Ovary (tissue), 9 donors: ENCODE data around the gene PDXP. TPM values are rescaled to one million over a fixed set of nuclear protein-coding genes. Genes with fewer than 3 reads are reported as not detected.

Source experiments
- DNase-seq, 5 donors: peaks; one replicate each; pipeline ENCODE4 v3.0.0-alpha.2; 2019 to 2020
- H3K27ac ChIP-seq, 2 donors: fragments of 200-600 bp; one replicate each; pipeline versions ENCODE4 v1.5.1 to v1.8.0; 2019 to 2022
- H3K27me3 ChIP-seq: fragments of 200-600 bp; one replicate; pipeline ENCODE4 v1.8.0; 2022
- H3K36me3 ChIP-seq: fragments of 200-600 bp; sonication (generic); one replicate; pipeline ENCODE4 v1.5.1; 2019
- H3K4me1 ChIP-seq: one replicate; pipeline ENCODE4 v1.8.1; 2013; ENCODE audit warnings: mild to moderate bottlenecking, moderate library complexity; ENCODE audit not compliant: insufficient read depth
- H3K4me3 ChIP-seq: fragments of 200-600 bp; sonication (generic); one replicate; pipeline ENCODE4 v1.5.1; 2017
- H3K9me3 ChIP-seq, 2 donors: fragments of 200-600 bp in 1 of 2; sonication (generic) in 1 of 2; one replicate each; pipeline versions ENCODE4 v1.5.1 to v1.8.1; 2013 to 2019; ENCODE audit warnings: mild to moderate bottlenecking in 1 of 2, moderate library complexity in 1 of 2
- EP300 ChIP-seq: sonication (generic); formaldehyde crosslinking; IDR thresholded peaks from one replicate; pipeline ENCODE4 v1.6.1; 2017; ENCODE audit warnings: antibody characterized with exemption
- POLR2A ChIP-seq: fragments of 450-650 bp; IDR thresholded peaks from one replicate; pipeline ENCODE4 v1.6.1; 2017; ENCODE audit warnings: antibody characterized with exemption, mild to moderate bottlenecking, moderate library complexity
- WGBS, 3 donors: extraction: QIAGEN DNeasy Blood & Tissue Kit in 1 of 3; methylation state at CpG; one replicate each; pipeline versions ENCODE4 v1.1.5 to v1.1.7; 2013 to 2017; 5-methylcytosine and 5-hydroxymethylcytosine counted together
- intact Hi-C, 4 donors: fragments of 100-400 bp; cut with DNase I; formaldehyde crosslinking; loops; one replicate each; pipeline versions ENCODE4 v1.11.0 to v1.15.1; 2022 to 2023
- polyA plus RNA-seq, 2 donors: library from polyadenylated mRNA; stranded (reverse); fragments of 200-250 nt in 1 of 2; fragments of 350-450 nt in 1 of 2; fragmentation: Illumina TruSeq in 1 of 2; extraction: RNeasy Lipid Tissue Mini Kit (QIAGEN cat#74804) in 1 of 2; gene quantifications; one replicate each; pipeline ENCODE4 v1.2.3, GENCODE V29; 2013 to 2014
- total RNA-seq, 7 donors: library from RNA; depleted of rRNA in 2 of 7; stranded (reverse); fragments of >200 nt in 2 of 7; fragmentation: NEBNext Ultra II Directional in 3 of 7; extraction: Animal tissue kit (Norgen Biotek cat#: 25700) in 3 of 7; gene quantifications; one replicate each; pipeline versions ENCODE4 v1.1.0 to v1.2.4, GENCODE V29; 2016 to 2023
- TF ChIP-seq, protein P1 (sequence below), 3 donors: fragments of 450-650 bp in 2 of 3; fragments of 200-600 bp in 1 of 3; IDR thresholded peaks; one replicate each; pipeline versions ENCODE4 v1.5.1 to v1.8.0; 2016 to 2022; ENCODE audit warnings: antibody characterized with exemption in 3 of 3, mild to moderate bottlenecking in 1 of 3
- donor health status: DM: no; HTN: no; CAD: no; lungs with moderate emphysema.
- donor health status: DM: no; HTN: no; CAD: no.
- donor health status: Bipolar disorder and iron deficiency.
- donor health status: DM: yes; HTN: yes; CAD: no.
- donor health status: DM: no; HTN: no; CAD: no.
- donor health status: DM: yes; HTN: yes; CAD: no.

PDXP gene
- total and polyA plus RNA-seq, 9 donors, result 8.1 to 15.9 (median 12.7) TPM

DNA sequence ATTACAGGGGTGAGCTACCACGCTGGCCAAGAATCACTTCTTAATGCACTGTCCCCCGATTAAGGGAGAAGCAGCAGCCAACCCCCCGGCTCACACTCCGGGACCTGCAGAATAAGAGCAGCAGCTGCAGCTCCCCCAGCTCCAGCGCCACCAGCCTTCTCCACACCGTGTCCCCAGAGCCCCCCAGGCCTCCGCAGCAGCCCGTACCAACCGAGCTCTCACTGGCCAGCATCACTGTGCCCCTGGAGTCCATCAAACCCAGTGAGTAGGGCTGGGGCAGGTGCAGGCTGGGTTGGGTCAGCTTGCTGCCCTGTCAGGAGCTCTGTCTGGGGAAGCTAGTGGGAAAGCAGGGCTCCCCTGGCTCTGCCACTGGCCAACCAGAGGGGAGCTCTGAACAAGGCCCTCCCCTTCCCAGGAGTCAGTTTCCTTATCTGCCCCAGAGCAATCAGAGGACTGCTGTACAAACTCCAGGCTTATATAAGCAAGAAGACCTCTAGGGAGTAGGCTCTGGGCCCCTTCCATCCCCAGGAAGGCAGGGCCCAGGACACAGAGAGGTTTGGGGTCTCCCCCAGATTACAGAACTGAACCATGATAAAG, 27.6 kb upstream of the PDXP start:
- intact Hi-C loops, result no loop called here
- TF ChIP-seq EP300 (no peak), POLR2A (no peak)
- TF ChIP-seq, protein P1, sequence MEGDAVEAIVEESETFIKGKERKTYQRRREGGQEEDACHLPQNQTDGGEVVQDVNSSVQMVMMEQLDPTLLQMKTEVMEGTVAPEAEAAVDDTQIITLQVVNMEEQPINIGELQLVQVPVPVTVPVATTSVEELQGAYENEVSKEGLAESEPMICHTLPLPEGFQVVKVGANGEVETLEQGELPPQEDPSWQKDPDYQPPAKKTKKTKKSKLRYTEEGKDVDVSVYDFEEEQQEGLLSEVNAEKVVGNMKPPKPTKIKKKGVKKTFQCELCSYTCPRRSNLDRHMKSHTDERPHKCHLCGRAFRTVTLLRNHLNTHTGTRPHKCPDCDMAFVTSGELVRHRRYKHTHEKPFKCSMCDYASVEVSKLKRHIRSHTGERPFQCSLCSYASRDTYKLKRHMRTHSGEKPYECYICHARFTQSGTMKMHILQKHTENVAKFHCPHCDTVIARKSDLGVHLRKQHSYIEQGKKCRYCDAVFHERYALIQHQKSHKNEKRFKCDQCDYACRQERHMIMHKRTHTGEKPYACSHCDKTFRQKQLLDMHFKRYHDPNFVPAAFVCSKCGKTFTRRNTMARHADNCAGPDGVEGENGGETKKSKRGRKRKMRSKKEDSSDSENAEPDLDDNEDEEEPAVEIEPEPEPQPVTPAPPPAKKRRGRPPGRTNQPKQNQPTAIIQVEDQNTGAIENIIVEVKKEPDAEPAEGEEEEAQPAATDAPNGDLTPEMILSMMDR (IDR thresholded peaks at IDR 0.05), result no peak
- Histone ChIP-seq H3K27ac (no peak overlapping the region), H3K4me3 (no peak overlapping the region), H3K9me3 (no peaks in the 10 kb centered on the region), H3K27me3 (no peaks in the 10 kb centered on the region), H3K36me3 (no peaks in the 10 kb centered on the region), H3K4me1 (peaks cover 16% of the 10 kb centered on the region)
- DNase-seq, result no peak
- WGBS, 3 donors, result 87 to 89% (median 88%) methylated on average over 9 of the region's 9 CpGs

DNA sequence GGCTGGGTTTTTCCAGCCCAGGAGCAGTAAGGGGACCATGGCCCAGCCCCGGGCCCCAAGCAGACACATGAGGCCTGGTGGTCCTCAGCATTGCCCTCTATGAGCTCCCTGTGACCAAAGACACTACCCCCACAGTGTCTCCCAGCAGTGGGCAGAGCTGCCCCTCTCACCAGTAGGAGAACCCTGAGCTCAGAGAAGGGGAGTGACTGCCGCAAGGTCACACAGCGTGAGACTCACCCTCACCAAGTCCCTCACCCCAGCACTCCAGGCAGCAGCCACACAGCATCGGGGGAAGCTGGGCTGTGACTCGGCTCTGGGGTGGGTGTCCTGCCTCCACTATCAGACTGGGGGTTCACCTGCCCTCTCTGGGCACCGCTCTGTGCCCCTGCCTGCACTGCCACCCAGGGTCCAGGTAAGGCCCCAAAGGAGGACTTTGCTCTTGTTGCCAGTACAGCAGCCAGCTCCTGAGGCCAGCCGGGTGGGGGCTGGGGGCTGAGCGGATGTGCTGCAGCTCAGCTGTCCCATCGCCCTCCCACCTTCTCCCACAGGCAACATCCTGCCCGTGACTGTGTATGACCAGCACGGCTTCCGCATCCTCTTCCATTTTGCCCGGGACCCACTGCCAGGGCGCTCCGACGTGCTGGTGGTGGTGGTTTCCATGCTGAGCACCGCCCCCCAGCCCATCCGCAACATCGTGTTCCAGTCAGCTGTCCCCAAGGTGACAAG, 26.9 kb upstream of the PDXP start:
- no peaks in the 10 kb centered on the region for H3K36me3 ChIP-seq
- WGBS, 3 donors, result 80 to 90% (median 86%) methylated on average over 17 to 19 of the region's 19 CpGs
- intact Hi-C loops, result no loop called here

DNA sequence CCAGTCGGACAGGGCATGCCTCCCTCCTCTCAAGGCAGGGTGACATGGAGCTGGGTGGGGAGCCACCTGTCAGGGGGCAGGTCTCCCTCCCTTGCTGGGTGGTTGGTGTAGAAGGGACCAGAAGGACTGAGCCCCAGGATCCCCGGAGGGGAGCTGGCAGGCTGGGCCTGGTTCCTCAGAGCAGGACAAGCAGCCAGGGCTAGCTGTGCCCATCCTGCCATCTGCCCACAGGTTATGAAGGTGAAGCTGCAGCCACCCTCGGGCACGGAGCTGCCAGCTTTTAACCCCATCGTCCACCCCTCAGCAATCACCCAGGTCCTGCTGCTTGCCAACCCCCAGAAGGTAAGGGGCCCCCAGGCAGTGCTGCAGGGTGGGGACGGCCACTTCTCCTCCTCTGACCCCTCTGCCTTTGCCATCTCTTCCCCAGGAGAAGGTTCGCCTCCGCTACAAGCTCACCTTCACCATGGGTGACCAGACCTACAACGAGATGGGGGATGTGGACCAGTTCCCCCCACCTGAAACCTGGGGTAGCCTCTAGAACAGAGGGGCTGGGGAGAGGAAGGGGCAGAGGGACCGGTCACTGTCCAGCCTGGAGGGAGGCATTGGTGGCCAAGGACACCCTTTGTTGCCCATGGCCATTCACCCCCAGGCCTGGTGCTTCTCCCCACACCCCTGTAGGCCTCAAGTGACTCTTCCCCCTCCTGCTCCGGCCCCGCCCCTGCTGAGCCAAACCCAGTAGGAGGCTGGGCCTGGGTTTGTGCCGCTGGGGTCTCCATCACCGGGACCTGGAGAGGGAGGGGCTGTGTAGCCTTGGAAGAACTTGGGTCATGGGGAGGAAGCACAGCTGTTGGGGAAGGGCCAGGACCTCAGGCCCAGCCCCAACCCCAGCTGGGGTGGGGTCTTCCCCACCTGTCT, 26.1 kb upstream of the PDXP start:
- 69 to 73% (median 70%) methylated on average over 14 of the region's 14 CpGs for WGBS, 3 donors
- TF ChIP-seq EP300 (no peak), POLR2A (no peak)
- TF ChIP-seq, protein P1 (IDR thresholded peaks at IDR 0.05), result no peak
- H3K36me3 ChIP-seq, result no peaks in the 10 kb centered on the region
- H3K27ac ChIP-seq, result peak overlapping the region; percentile 78 to 84
- H3K9me3 ChIP-seq, result no peaks in the 10 kb centered on the region
- intact Hi-C loops, result no loop called here
- H3K4me3 ChIP-seq, result no peak overlapping the region
- H3K4me1 ChIP-seq, result peaks cover 16% of the 10 kb centered on the region
- peak in 2 of 5 donors; percentile 55 to 58 for DNase-seq
- H3K27me3 ChIP-seq, result no peaks in the 10 kb centered on the region

More for the DNA sequence above, 26.9 kb upstream of the PDXP start:
- no peaks in the 10 kb centered on the region for H3K27me3 ChIP-seq
- DNase-seq, result peak in 1 of 5 donors; percentile 51
- peak overlapping the region in 1 of 2 donors; percentile 84 for H3K27ac ChIP-seq
- H3K9me3 ChIP-seq, result no peaks in the 10 kb centered on the region
- no peak overlapping the region for H3K4me3 ChIP-seq
- TF ChIP-seq, protein P1 (IDR thresholded peaks at IDR 0.05), result no peak
- TF ChIP-seq POLR2A (no peak), EP300 (no peak)
- H3K4me1 ChIP-seq, result peaks cover 16% of the 10 kb centered on the region

DNA sequence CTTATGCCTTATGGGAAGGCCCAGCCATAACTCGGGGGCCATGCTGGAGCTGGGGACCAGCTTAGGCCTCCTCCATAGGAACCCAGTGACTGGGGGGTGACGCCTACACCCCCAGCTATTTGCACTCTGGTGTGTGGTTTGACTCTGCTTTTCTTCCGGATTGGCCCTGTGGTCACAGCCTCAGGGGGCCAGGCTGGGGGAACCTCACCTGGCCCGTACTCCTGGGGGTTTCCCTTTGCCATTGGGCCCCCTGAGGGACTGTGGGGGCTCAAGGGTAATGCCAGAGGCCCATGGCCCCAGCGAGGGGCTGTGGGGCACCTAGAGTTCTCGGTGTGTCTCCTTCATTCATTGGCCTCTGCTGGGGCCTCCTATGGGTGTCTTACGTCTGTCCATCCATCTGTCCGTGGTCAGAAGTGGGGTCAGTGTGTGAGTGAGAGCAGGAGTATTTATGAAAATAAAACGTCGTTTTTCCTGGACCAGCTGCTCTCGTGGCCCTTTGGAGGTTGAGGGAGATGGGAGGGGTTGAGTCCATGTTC, 25.4 kb upstream of the PDXP start:
- Histone ChIP-seq H3K27me3 (no peaks in the 10 kb centered on the region), H3K4me3 (no peak overlapping the region), H3K27ac (peak overlapping the region; percentile 78 to 84), H3K9me3 (no peaks in the 10 kb centered on the region), H3K36me3 (no peaks in the 10 kb centered on the region), H3K4me1 (peaks cover 16% of the 10 kb centered on the region)
- TF ChIP-seq POLR2A (no peak), EP300 (no peak)
- TF ChIP-seq, protein P1 (IDR thresholded peaks at IDR 0.05), result no peak
- 21 to 38% (median 27%) methylated on average over 9 to 11 of the region's 11 CpGs for WGBS, 3 donors
- peak in 1 of 5 donors; percentile 56 for DNase-seq
- intact Hi-C loops, result no loop called here
